Measurements from ENCODE around the gene CKMT2. TPM values are rescaled to one million over a fixed set of nuclear protein-coding genes. Genes with fewer than 3 reads are reported as not detected.

Gene CKMT2
- total RNA-seq, 2 experiments from 2014 or later: not detected

- no peak overlapping the region for H3K4me3 Mint-ChIP-seq
- no peak for DNase-seq
- peaks cover 26% of the 10 kb centered on the region for H3K36me3 Mint-ChIP-seq (ENCODE audit: low read depth)
- no peaks in the 10 kb centered on the region for H3K27me3 Mint-ChIP-seq (ENCODE audit: low read depth)
- no peaks in the 10 kb centered on the region for H3K9me3 Mint-ChIP-seq (ENCODE audit: insufficient read depth)
- CTCF ChIA-PET: interaction anchor here (0.7 to 1.5 kb wide), 2 partner anchors 10 to 440 kb away, joined by 3 to 4 read pairs; no protein-coding TSS in a partner anchor
- no peak for ATAC-seq
- no peak overlapping the region for H3K27ac Mint-ChIP-seq
- POLR2A ChIA-PET: interaction anchor here (2.6 kb wide), 1 partner anchor 12 kb away, joined by 7 read pairs; the partner anchor contains the start of gene ZCCHC9
- H3K4me1 Mint-ChIP-seq (ENCODE audit: low read depth): no peaks in the 10 kb centered on the region
Measured at GRCh38 chr5:81313278-81313677, 80.2 kb downstream of the CKMT2 start.

GRCh38 chr5:81313686-81314085 is 80.6 kb downstream of the CKMT2 start:
- Mint-ChIP-seq H3K9me3 (ENCODE audit: insufficient read depth) (no peaks in the 10 kb centered on the region), H3K4me1 (ENCODE audit: low read depth) (no peaks in the 10 kb centered on the region), H3K4me3 (no peak overlapping the region), H3K36me3 (ENCODE audit: low read depth) (peaks cover 23% of the 10 kb centered on the region), H3K27ac (no peak overlapping the region), H3K27me3 (ENCODE audit: low read depth) (no peaks in the 10 kb centered on the region)
- DNase-seq (no peak), ATAC-seq (no peak)
- ChIA-PET CTCF (interaction anchor here (1.5 kb wide), 1 partner anchor 11 kb away, joined by 4 read pairs; no protein-coding TSS in a partner anchor), POLR2A (interaction anchor here (2.6 kb wide), 1 partner anchor 12 kb away, joined by 7 read pairs; the partner anchor contains the start of gene ZCCHC9)

GRCh38 chr5:81314581-81314980 is 81.5 kb downstream of the CKMT2 start:
- CTCF ChIA-PET: no interaction called here

GRCh38 chr5:81315336-81315735 is 82.2 kb downstream of the CKMT2 start:
- ATAC-seq: no peak
- CTCF ChIA-PET: no interaction called here
- POLR2A ChIA-PET: interaction anchor here (2.6 kb wide), 1 partner anchor 14 kb away, joined by 7 read pairs; the partner anchor contains the start of gene ZCCHC9
- Mint-ChIP-seq H3K27me3 (ENCODE audit: low read depth) (no peaks in the 10 kb centered on the region), H3K27ac (no peak overlapping the region), H3K4me3 (no peak overlapping the region), H3K9me3 (ENCODE audit: insufficient read depth) (no peaks in the 10 kb centered on the region), H3K36me3 (ENCODE audit: low read depth) (peaks cover 16% of the 10 kb centered on the region), H3K4me1 (ENCODE audit: low read depth) (no peaks in the 10 kb centered on the region)
- no peak for DNase-seq

More at GRCh38 chr5:81314581-81314980, 81.5 kb downstream of the CKMT2 start:
- H3K27ac Mint-ChIP-seq: no peak overlapping the region
- POLR2A ChIA-PET: interaction anchor here (2.6 kb wide), 1 partner anchor 13 kb away, joined by 7 read pairs; the partner anchor contains the start of gene ZCCHC9
- no peak overlapping the region for H3K4me3 Mint-ChIP-seq
- peaks cover 16% of the 10 kb centered on the region for H3K36me3 Mint-ChIP-seq (ENCODE audit: low read depth)
- no peaks in the 10 kb centered on the region for H3K9me3 Mint-ChIP-seq (ENCODE audit: insufficient read depth)
- no peak for ATAC-seq
- DNase-seq: no peak
- H3K27me3 Mint-ChIP-seq (ENCODE audit: low read depth): no peaks in the 10 kb centered on the region
- H3K4me1 Mint-ChIP-seq (ENCODE audit: low read depth): no peaks in the 10 kb centered on the region

GRCh38 chr5:81315830-81316229 is 82.7 kb downstream of the CKMT2 start:
- Mint-ChIP-seq H3K4me1 (ENCODE audit: low read depth) (no peaks in the 10 kb centered on the region), H3K27me3 (ENCODE audit: low read depth) (no peaks in the 10 kb centered on the region), H3K4me3 (no peak overlapping the region), H3K27ac (no peak overlapping the region), H3K9me3 (ENCODE audit: insufficient read depth) (no peaks in the 10 kb centered on the region), H3K36me3 (ENCODE audit: low read depth) (peaks cover 16% of the 10 kb centered on the region)
- ChIA-PET POLR2A (no interaction called here), CTCF (no interaction called here)
- DNase-seq (no peak), ATAC-seq (no peak)

Other genes with a start within 250 kb of the CKMT2 start
- 10 to 100 TPM; 29.9 to 33.2 TPM for gene ZCCHC9, start 68.3 kb downstream of the CKMT2 start, total RNA-seq
- gene ACOT12, start 160.8 kb downstream of the CKMT2 start, total RNA-seq: not detected

Data from activated CD8-positive, alpha-beta T cell treated with anti-CD3 and anti-CD28 coated beads, Interleukin-2, amount 10 ng/mL, durations not matched to agents 7 days and 5 days (primary cell).